Loucy (cell line): ENCODE results near the gene ELF3.
"Not testable (repeated sequence)": the region's sequence is repeated elsewhere in the genome, so short reads cannot be mapped to it uniquely, and the experiment has no call there.

Experiments
- H2AFZ ChIP-seq: fragments of 200-600 bp; sonication (generic); 2 replicates; pipeline ENCODE4 v1.6.0; 2016; ENCODE audit warnings: antibody characterized with exemption, mild to moderate bottlenecking, low read length, moderate library complexity
- H3F3A ChIP-seq: fragments of 200-600 bp; 2 replicates; pipeline ENCODE4 v1.6.0; 2016; ENCODE audit warnings: antibody characterized with exemption, low read depth, mild to moderate bottlenecking
- H3K27me3 ChIP-seq: fragments of 200-600 bp; sonication (generic); 2 replicates; pipeline ENCODE4 v1.6.1; 2014; ENCODE audit warnings: low read length, mild to moderate bottlenecking; ENCODE audit not compliant: insufficient read depth, poor library complexity, severe bottlenecking
- H3K36me3 ChIP-seq: fragments of 200-600 bp; sonication (generic); 2 replicates; pipeline ENCODE4 v1.6.1; 2016; ENCODE audit warnings: low read length; ENCODE audit not compliant: insufficient read depth
- H3K4me1 ChIP-seq: fragments of 200-600 bp; sonication (generic); 2 replicates; pipeline ENCODE4 v1.5.1; 2014; ENCODE audit warnings: low read length, mild to moderate bottlenecking; ENCODE audit not compliant: insufficient read depth, poor library complexity, severe bottlenecking
- H3K4me2 ChIP-seq: fragments of 200-600 bp; sonication (generic); 2 replicates; pipeline ENCODE4 v1.6.0; 2014; ENCODE audit warnings: antibody characterized with exemption, low read length, low read depth, mild to moderate bottlenecking; ENCODE audit not compliant: poor library complexity, severe bottlenecking
- H3K4me3 ChIP-seq: fragments of 200-600 bp; sonication (generic); 2 replicates; pipeline ENCODE4 v1.5.1; 2014; ENCODE audit warnings: low read length, mild to moderate bottlenecking, mixed read lengths; ENCODE audit not compliant: poor library complexity, severe bottlenecking
- H3K79me2 ChIP-seq: fragments of 200-600 bp; sonication (generic); 2 replicates; pipeline ENCODE4 v1.6.1; 2014; ENCODE audit warnings: low read length; ENCODE audit not compliant: insufficient read depth
- H3K9ac ChIP-seq: fragments of 200-600 bp; sonication (generic); 2 replicates; pipeline ENCODE4 v1.6.0; 2014; ENCODE audit warnings: mild to moderate bottlenecking, low read depth, low read length, moderate library complexity; ENCODE audit not compliant: poor library complexity, severe bottlenecking
- H3K9me2 ChIP-seq: fragments of 200-600 bp; sonication (generic); replicated peaks from 2 replicates; pipeline ENCODE4 v1.6.1; 2016; ENCODE audit warnings: low read depth, low read length, mixed read lengths
- H3K9me3 ChIP-seq: fragments of 200-600 bp; sonication (generic); 2 replicates; pipeline ENCODE4 v1.6.1; 2014; ENCODE audit warnings: mild to moderate bottlenecking, antibody characterized with exemption, low read length, low read depth; ENCODE audit not compliant: insufficient read depth
- H4K20me1 ChIP-seq: fragments of 200-600 bp; sonication (generic); 2 replicates; pipeline ENCODE4 v1.6.0; 2014; ENCODE audit warnings: antibody characterized with exemption, low read length, mild to moderate bottlenecking; ENCODE audit not compliant: insufficient read depth, poor library complexity, severe bottlenecking
- CTCF ChIP-seq: fragments of 200-600 bp; sonication (generic); conservative IDR thresholded peaks from 2 replicates; pipeline ENCODE4 v1.5.1; 2014; ENCODE audit warnings: mild to moderate bottlenecking, antibody characterized with exemption, low read length
- EZH2phosphoT487 ChIP-seq: fragments of 200-600 bp; IDR thresholded peaks from 2 replicates; pipeline ENCODE4 v1.6.1; 2018; ENCODE audit warnings: antibody characterized with exemption, mild to moderate bottlenecking, moderate library complexity, borderline replicate concordance

The ELF3 gene

GRCh38 chr1:202061055-202061454, 50.7 kb downstream of the ELF3 start:
- H2AFZ ChIP-seq: no peak overlapping the region
- no peak overlapping the region for H3K4me3 ChIP-seq
- TF ChIP-seq CTCF: no peak
- TF ChIP-seq EZH2phosphoT487: no peak
- no peaks in the 10 kb centered on the region for H4K20me1 ChIP-seq
- no peaks in the 10 kb centered on the region for H3K27me3 ChIP-seq
- H3F3A ChIP-seq: no peaks in the 10 kb centered on the region
- no peaks in the 10 kb centered on the region for H3K9me3 ChIP-seq
- no peaks in the 10 kb centered on the region for H3K36me3 ChIP-seq
- no peak overlapping the region for H3K4me2 ChIP-seq
- H3K9me2 ChIP-seq: no peaks in the 10 kb centered on the region
- no peaks in the 10 kb centered on the region for H3K4me1 ChIP-seq
- H3K79me2 ChIP-seq: no peaks in the 10 kb centered on the region
- H3K9ac ChIP-seq: no peak overlapping the region

- H3K27me3 ChIP-seq, H3K9me2 ChIP-seq, H3K9ac ChIP-seq, H3F3A ChIP-seq, H4K20me1 ChIP-seq, H2AFZ ChIP-seq, H3K79me2 ChIP-seq, H3K4me2 ChIP-seq, H3K36me3 ChIP-seq, H3K4me3 ChIP-seq, H3K4me1 ChIP-seq, H3K9me3 ChIP-seq: not testable (repeated sequence)
These were observed 51.4 kb downstream of the ELF3 start for GRCh38 chr1:202061787-202062186.

- not testable (repeated sequence) for H3K36me3 ChIP-seq, H3K4me3 ChIP-seq, H3K9ac ChIP-seq, H4K20me1 ChIP-seq, H3K4me2 ChIP-seq, H3K79me2 ChIP-seq, H2AFZ ChIP-seq, H3K4me1 ChIP-seq, H3F3A ChIP-seq, H3K9me3 ChIP-seq, H3K27me3 ChIP-seq, H3K9me2 ChIP-seq
These were observed 52.2 kb downstream of the ELF3 start for GRCh38 chr1:202062636-202063035.

GRCh38 chr1:202063093-202063492, 52.7 kb downstream of the ELF3 start:
- Histone ChIP-seq H2AFZ (no peak overlapping the region), H3K4me2 (no peak overlapping the region), H3K9me3 (no peaks in the 10 kb centered on the region), H3K27me3 (no peaks in the 10 kb centered on the region), H3K9me2 (no peaks in the 10 kb centered on the region), H3K9ac (no peak overlapping the region), H3K4me3 (no peak overlapping the region), H4K20me1 (no peaks in the 10 kb centered on the region), H3F3A (no peaks in the 10 kb centered on the region), H3K79me2 (no peaks in the 10 kb centered on the region), H3K4me1 (no peaks in the 10 kb centered on the region), H3K36me3 (no peaks in the 10 kb centered on the region)
- no peak for TF ChIP-seq EZH2phosphoT487
- no peak for TF ChIP-seq CTCF

GRCh38 chr1:202064889-202065312, 54.5 kb downstream of the ELF3 start:
- H3K9me3 ChIP-seq, H3K4me3 ChIP-seq, H4K20me1 ChIP-seq, H3K4me1 ChIP-seq, H3K27me3 ChIP-seq, H3K79me2 ChIP-seq, H3F3A ChIP-seq, H3K4me2 ChIP-seq, H3K36me3 ChIP-seq, H2AFZ ChIP-seq, H3K9ac ChIP-seq, H3K9me2 ChIP-seq: not testable (repeated sequence)
